ENCODE data around the gene NR2E3. TPM values are rescaled to one million over a fixed set of nuclear protein-coding genes. Genes with fewer than 3 reads are reported as not detected.

The NR2E3 gene
- total RNA-seq, 1 experiment from 2014 or later = 0.31 TPM

DNA sequence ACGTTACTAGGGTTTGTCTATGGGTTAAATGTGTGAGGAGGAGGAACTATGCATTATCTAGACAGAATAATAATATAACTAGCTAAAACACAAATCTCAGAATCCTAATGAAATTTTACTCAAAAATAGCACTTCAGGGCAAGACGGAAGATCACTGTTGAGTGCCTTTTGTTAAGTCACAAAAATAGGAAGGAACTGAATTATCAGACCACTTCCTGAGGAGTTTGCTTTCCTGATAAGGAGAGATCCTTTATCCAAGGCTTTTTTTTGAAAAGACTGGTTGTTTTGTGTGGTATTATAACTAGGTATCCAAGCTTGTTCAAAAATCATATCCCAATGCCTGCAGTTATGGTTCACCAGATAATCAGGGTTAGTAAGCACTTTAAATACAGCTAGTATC is 34.6 kb downstream of the NR2E3 start:
- H2BK120ac ChIP-seq (ENCODE audit: low read depth, low read length, poor library complexity, severe bottlenecking) = no peak overlapping the region
- no peaks in the 10 kb centered on the region for H3K4me1 ChIP-seq (ENCODE audit: insufficient read depth, low read length)
- Mint-ChIP-seq H3K9me3 (no peaks in the 10 kb centered on the region), H3K4me1 (no peaks in the 10 kb centered on the region), H3K4me3 (no peak overlapping the region), H3K27me3 (ENCODE audit: low read depth) (peaks cover 2% of the 10 kb centered on the region; the same call in 1 of the 2 replicates), H3K36me3 (ENCODE audit: insufficient read depth in 1 of 3, low read depth in 3 of 3) (peaks cover 9 to 16% (median 14%) of the 10 kb centered on the region in 3 experiments; a peak in 6 of 7 replicates), H3K27ac (no peak overlapping the region)
- no peak overlapping the region for H4K5ac ChIP-seq (ENCODE audit: insufficient read length, low read depth, low read length)
- H3K56ac ChIP-seq (ENCODE audit: insufficient read length, low read depth, low read length) = no peak overlapping the region
- TF ChIP-seq, protein P1, sequence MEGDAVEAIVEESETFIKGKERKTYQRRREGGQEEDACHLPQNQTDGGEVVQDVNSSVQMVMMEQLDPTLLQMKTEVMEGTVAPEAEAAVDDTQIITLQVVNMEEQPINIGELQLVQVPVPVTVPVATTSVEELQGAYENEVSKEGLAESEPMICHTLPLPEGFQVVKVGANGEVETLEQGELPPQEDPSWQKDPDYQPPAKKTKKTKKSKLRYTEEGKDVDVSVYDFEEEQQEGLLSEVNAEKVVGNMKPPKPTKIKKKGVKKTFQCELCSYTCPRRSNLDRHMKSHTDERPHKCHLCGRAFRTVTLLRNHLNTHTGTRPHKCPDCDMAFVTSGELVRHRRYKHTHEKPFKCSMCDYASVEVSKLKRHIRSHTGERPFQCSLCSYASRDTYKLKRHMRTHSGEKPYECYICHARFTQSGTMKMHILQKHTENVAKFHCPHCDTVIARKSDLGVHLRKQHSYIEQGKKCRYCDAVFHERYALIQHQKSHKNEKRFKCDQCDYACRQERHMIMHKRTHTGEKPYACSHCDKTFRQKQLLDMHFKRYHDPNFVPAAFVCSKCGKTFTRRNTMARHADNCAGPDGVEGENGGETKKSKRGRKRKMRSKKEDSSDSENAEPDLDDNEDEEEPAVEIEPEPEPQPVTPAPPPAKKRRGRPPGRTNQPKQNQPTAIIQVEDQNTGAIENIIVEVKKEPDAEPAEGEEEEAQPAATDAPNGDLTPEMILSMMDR (conservative IDR thresholded peaks at IDR 0.05) = no peak
- no peak overlapping the region for H3K14ac ChIP-seq (ENCODE audit: insufficient read depth, low read length)
- H4K91ac ChIP-seq (ENCODE audit: insufficient read length, low read depth, low read length) = no peak overlapping the region
- no peak overlapping the region for H3K27ac ChIP-seq (ENCODE audit: insufficient read length, low read depth, low read length)
- no peak for DNase-seq
- H2AFZ ChIP-seq (ENCODE audit: low read length) = no peak overlapping the region
- no peak overlapping the region for H2BK12ac ChIP-seq (ENCODE audit: insufficient read length, low read depth, low read length)
- no peaks in the 10 kb centered on the region for H3K27me3 ChIP-seq (ENCODE audit: insufficient read depth, low read length)
- no peak overlapping the region for H2BK5ac ChIP-seq (ENCODE audit: insufficient read length, low read length)
- no peak overlapping the region for H3K4ac ChIP-seq (ENCODE audit: low read depth, low read length)
- no peaks in the 10 kb centered on the region for H3K23me2 ChIP-seq (ENCODE audit: insufficient read length, low read depth, low read length, poor library complexity, severe bottlenecking)
- H2AK5ac ChIP-seq (ENCODE audit: insufficient read length, low read length) = no peak overlapping the region
- no peak overlapping the region for H2BK20ac ChIP-seq (ENCODE audit: low read depth, low read length, poor library complexity, severe bottlenecking)
- no peak overlapping the region for H3K23ac ChIP-seq (ENCODE audit: insufficient read length, low read depth, low read length)
- H2BK15ac ChIP-seq (ENCODE audit: low read depth, low read length) = no peak overlapping the region
- no peak overlapping the region for H4K8ac ChIP-seq (replicated peaks; ENCODE audit: insufficient read length, low read depth, low read length)
- no peaks in the 10 kb centered on the region for H3K9me3 ChIP-seq (ENCODE audit: control insufficient read depth, low read depth, low read length)
- WGBS (ENCODE audit: extremely low coverage, insufficient read length, low lambda C conversion rate) = no CpG with 5 or more reads among the region's 2 CpGs
- no peak overlapping the region for H3T11ph ChIP-seq (ENCODE audit: low read length)
- H3K79me1 ChIP-seq (ENCODE audit: insufficient read depth, low read depth, low read length, poor library complexity, severe bottlenecking) = no peaks in the 10 kb centered on the region
- no peaks in the 10 kb centered on the region for H3K79me2 ChIP-seq (ENCODE audit: insufficient read depth, low read length)
- H3K4me2 ChIP-seq (ENCODE audit: insufficient read depth, insufficient read length, low read length) = no peak overlapping the region
- no peaks in the 10 kb centered on the region for H4K20me1 ChIP-seq (ENCODE audit: control insufficient read depth, insufficient read depth, insufficient read length)
- no peak overlapping the region for H3K18ac ChIP-seq (ENCODE audit: insufficient read length, low read depth, low read length)
- no peak overlapping the region for H3K9ac ChIP-seq (ENCODE audit: extremely low read depth, insufficient read length, low read length)
